Fibroblast of lung (primary cell): ENCODE results near the gene IZUMO2.

Experiments used
- EZH2 ChIP-seq: IDR thresholded peaks from 2 replicates; pipeline ENCODE4 v1.5.1; 2012; ENCODE audit warnings: low read length, control low read depth, mild to moderate bottlenecking; ENCODE audit errors: missing control alignments
- TF ChIP-seq, protein P1 (sequence below), 2 donors: IDR thresholded peaks in 1 of 2; conservative IDR thresholded peaks in 1 of 2; 1 replicate in 1 of 2; 2 replicates in 1 of 2; pipeline ENCODE4 v1.5.1; 2011 to 2012; ENCODE audit warnings: low read length in 2 of 2, control low read depth in 1 of 2, inconsistent platforms in 1 of 2, low read depth in 1 of 2, mild to moderate bottlenecking in 1 of 2

DNA sequence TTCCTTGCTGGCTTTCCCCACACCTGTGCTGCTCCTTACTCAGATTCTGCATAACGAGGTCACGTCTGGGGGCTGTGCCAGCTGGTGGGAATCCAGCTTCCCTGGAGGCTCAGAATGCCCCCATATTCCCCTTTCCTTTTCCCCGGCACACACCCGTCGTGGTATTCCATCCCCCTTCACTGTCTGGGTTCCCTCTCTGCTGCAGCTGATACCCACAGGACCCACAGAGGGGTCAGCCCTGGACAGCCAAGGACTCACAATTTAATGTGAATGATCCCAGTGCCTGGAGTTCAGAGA lies 36.1 kb upstream of the IZUMO2 start:
- TF ChIP-seq, protein P1, sequence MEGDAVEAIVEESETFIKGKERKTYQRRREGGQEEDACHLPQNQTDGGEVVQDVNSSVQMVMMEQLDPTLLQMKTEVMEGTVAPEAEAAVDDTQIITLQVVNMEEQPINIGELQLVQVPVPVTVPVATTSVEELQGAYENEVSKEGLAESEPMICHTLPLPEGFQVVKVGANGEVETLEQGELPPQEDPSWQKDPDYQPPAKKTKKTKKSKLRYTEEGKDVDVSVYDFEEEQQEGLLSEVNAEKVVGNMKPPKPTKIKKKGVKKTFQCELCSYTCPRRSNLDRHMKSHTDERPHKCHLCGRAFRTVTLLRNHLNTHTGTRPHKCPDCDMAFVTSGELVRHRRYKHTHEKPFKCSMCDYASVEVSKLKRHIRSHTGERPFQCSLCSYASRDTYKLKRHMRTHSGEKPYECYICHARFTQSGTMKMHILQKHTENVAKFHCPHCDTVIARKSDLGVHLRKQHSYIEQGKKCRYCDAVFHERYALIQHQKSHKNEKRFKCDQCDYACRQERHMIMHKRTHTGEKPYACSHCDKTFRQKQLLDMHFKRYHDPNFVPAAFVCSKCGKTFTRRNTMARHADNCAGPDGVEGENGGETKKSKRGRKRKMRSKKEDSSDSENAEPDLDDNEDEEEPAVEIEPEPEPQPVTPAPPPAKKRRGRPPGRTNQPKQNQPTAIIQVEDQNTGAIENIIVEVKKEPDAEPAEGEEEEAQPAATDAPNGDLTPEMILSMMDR (conservative IDR thresholded peaks at IDR 0.05 in 1 of 2, IDR thresholded peaks at IDR 0.05 in 1 of 2; ENCODE audit: low read depth in 1 of 2, low read length in 2 of 2) = no peak
- TF ChIP-seq EZH2 = no peak
